Upper lobe of left lung (tissue), 4 donors: ENCODE measurements around the gene PDE4D.

Experiments used
- CTCF ChIP-seq, 6 experiments: fragments of 450-650 bp in 4 of 6; fragments of 200-600 bp in 2 of 6; sonication (generic) in 2 of 6; IDR thresholded peaks; one replicate each; pipeline ENCODE4 v1.5.1; 2016 to 2019; ENCODE audit warnings: antibody characterized with exemption in 6 of 6
- POLR2A ChIP-seq, 4 donors: fragments of 450-650 bp; IDR thresholded peaks; one replicate each; pipeline ENCODE4 v1.5.1; 2016 to 2017; ENCODE audit warnings: antibody characterized with exemption in 4 of 4, mild to moderate bottlenecking in 2 of 4
- POLR2AphosphoS5 ChIP-seq, 2 donors: sonication (generic); formaldehyde crosslinking; IDR thresholded peaks; one replicate each; pipeline ENCODE4 v1.5.1; 2017; ENCODE audit warnings: antibody characterized with exemption in 2 of 2

DNA sequence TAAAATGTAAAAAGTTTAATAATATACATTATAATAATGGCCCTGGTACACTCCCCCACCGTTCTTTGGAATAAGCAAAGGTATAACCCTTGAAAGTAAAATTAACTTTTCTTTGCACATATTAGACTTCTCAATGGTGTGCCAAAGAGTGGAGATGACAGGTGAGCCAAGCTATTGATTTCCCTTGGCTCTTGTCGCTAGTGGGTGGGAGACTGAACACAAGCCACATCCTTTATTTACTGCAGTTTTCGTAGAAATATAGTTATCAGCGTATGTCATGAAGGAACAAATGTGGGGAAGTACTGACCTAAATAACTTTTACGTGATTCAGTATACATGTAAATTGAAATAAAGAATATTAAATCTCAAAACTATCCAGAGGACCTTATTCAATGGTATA lies 761.4 kb downstream of the PDE4D start:
- TF ChIP-seq POLR2AphosphoS5 (IDR thresholded peaks at IDR 0.05) (no peak), CTCF (IDR thresholded peaks at IDR 0.05) (no peak), POLR2A (IDR thresholded peaks at IDR 0.05) (no peak)
